HG02973 (cell line): Measurements from ENCODE around the gene CDYL.

Source experiments
- ATAC-seq: cut with Tn5 transposase; IDR thresholded peaks from one replicate; pipeline ENCODE4 v1.9.1; 2021; ENCODE audit warnings: moderate library complexity; ENCODE audit not compliant: unreplicated experiment

The CDYL gene

GRCh38 chr6:4774296-4774695 lies 1.9 kb upstream of the CDYL start:
- no peak for ATAC-seq

DNA sequence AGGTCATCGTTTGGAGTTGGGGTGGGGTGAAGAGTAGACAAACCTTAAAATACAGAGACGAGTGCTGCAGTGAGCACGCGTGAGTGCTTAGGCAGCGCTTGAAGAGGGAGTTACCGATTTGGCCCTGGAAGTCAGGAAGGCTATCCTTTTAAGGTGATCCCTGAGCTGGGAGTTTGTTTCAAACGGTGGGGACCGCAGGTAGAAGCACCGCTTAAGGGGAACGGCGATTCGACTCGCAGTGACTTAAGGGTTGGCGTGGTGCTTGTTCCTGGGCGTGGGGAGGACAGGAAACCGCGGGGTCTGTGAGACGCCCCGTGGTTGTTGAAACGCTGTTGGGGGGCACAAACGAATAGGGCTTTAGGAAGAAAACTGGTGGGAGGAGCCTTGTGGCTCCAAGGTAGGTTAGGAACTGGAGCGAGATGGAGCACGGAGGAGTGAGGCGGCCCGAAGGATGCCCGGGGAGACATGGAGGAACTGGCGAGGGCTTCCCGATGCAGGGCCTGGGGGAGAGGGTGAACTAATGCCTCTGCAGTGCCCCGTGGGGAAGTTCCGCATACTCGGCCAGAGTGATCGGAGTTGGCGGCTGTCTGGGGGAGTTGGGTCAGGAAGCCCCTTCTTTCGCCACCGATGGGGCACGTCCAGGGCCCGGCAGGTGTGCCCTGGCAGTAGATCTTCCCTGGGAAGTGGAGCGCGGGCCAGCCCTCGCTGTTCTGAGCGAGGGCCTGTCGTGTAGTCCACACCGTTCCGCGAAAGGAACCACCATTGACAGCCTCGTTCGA lies 1.3 kb upstream of the CDYL start:
- no peak for ATAC-seq

DNA sequence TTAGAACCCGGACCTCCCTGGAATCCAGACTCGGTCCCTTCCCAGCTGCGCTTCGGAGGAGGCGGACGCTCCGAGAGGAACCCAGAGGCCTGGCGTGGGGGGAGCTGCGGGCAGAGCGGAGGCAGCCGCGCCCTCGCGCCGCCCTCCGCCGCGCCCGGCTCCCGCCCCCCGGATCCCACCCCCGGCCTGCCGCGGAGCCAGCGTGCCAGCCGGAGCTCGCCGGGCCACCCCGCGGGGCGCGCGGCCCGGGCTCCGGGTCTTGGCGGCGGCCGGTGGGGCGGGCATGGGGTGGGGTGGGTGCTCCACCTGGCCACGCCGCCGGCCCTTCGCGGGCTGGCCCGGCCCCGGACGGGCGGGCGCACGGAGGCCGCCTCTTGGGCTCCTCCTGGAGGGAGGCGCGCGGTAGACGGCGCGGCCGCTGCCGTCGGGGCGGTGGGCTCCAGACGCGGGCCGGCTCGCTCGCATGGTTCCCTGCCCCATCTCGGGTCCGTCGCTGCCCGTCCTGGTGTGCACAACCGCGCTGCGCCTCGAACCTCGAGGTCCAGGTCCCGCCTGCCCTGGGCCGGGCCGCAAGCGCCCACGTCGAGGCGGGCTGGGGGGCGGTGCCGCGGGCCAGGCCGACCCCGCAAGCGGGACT lies 592 bp upstream of the CDYL start:
- ATAC-seq = peak; percentile 41

DNA sequence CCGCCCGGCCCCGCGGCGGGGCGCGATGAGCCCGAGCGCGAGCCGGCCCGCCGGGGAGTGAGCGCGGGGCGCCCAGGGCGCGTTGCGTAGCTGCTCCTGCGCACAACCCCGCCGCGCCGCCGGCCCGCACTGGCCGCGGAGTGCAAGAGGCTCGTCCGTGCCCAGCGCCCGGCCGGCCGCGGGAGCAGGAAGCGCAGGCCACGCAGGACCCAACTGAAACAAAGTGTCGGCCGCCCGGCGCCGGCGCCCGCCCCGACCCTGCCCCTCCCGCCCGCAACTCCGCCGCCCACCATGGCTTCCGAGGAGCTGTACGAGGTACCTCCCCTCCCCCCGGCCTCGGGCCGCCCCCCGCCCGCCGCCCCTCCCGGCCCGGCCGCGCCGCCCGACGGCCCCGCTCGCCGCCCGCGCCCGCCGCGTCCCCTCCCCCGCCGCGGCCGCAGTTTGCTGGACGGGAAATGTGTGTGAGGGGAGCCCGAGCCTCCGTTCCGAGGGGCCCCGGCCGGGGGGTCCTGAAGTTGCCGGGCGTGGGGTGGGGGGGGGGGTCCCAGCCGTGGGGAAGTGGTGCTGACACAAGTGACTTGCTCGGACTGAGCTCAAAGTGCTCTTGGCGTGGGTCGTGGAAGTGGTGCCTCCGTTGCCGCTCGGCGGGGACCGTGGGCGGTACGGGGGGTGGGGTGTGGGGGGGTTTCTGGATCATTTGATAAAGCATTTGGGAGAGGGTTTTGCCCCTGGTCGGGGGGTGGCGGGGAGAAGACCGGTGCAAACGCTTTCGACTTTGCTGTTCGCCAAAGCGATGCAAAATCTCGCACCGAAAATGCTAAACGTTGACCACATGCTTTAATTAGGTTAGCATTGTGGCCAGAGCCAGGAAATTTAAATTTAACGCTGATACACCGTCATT lies 539 bp downstream of the CDYL start:
- no peak for ATAC-seq

GRCh38 chr6:4777394-4777935 lies 1.3 kb downstream of the CDYL start:
- ATAC-seq = no peak

- no peak for ATAC-seq
These were observed 1.9 kb downstream of the CDYL start for GRCh38 chr6:4778086-4778485.

GRCh38 chr6:4780360-4780812 lies 4.2 kb downstream of the CDYL start:
- no peak for ATAC-seq

DNA sequence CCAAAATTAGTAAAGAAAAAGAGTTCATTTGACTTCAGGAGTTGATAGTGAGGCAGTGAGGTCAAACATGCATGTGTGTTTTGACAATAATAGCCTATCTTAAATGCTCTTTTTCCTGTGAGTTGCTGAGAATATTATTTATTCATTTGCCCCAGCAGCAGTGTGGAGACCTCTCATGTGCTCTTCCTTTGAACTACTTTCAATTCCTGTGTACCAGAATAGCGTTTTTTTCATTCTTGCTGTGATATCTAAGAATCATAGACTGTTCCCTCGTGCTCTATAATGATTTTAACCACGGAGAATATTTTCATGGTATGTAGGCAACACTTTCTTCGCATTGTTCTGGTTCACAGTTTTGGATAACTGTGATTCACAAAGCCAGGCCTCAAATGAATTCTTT lies 5.2 kb downstream of the CDYL start:
- ATAC-seq = no peak

- no peak for ATAC-seq
These were observed 5.9 kb downstream of the CDYL start for GRCh38 chr6:4781967-4782575.

DNA sequence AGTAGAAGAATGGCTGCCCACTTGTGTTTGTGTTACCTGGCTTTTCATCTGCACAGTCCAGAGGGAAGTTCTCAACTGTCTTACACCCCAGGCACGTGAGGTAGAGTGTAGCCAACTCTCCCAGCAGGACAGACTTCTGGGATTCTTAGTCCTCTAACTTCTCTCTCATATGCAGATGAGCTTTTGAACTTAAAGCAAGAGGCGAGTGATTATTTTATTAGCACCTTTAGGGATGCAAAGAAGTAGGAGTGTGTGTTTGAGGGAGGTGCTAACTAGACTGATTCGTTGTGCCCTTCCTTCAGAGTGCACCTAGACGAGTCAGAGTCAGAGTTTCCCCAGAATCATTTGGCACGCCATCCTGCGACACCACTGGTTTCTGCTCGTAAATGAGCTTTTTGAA lies 10.8 kb downstream of the CDYL start:
- ATAC-seq = no peak

- no peak for ATAC-seq
These were observed 12.3 kb downstream of the CDYL start for GRCh38 chr6:4788482-4788881.

DNA sequence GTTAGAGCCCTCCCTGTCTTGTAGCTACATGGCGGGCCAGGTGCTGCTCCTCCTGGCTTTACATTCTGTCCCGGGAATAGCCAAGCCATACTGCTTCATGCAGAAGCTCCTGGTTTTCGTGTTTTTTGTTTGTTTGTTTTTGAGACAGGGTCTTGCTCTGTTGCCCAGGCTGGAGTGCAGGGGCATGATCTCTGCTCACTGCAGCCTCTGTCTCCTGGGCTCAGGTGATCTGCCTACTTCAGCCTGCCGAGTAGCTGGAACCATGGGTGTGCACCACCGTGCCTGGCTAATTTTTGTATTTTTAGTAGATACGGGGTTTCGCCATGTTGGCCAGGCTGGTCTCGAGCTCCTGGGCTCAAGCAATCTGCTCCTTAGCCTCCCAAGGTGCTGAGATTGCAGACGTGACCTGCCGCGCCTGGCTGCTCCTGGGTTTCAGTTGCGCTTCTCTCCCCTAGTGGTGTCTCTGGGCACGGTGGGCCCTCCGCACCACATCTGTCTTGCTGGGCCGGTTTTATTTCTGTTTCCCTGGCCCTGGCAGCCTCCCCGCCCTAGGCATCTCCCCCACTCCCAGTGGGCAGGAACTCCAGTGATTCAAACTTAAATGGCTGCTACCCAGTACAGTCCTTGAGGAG lies 12.9 kb downstream of the CDYL start:
- ATAC-seq = peak; percentile 90

DNA sequence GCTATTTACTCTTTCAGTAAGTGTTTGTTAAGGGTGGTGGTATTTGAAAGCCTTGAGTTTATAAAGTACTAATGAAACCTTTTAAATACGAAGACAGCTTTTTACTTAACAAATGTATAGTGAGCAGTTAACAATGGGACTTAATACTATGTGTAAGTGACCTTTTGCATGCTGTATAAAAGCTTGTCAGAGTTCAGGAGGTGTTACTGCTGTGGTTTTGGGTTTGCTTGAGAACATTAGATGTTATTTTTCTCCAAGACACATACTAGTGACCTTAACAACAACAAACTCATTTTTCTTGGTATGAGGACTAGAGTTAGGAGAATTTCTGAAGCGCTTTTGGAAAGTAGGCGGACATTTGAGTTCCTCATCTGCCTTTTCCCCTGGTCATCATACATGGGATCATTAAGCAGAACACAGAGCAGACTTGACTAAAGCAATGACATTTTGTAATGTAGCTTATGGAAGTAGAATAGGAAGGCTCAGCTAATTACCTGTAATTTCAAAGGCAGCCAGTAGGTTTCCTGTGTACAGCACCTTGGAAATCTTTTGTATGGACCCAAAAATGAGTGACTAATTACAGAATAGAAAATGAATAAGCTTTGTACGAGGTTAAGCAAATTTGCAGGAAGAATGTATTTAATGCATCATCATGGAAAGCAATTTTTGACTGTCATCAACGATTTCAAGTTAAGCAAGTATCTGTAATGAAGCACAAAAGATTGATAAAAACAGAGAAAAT lies 14.1 kb downstream of the CDYL start:
- ATAC-seq = no peak

GRCh38 chr6:4794140-4794707 lies 18.0 kb downstream of the CDYL start:
- ATAC-seq = no peak

DNA sequence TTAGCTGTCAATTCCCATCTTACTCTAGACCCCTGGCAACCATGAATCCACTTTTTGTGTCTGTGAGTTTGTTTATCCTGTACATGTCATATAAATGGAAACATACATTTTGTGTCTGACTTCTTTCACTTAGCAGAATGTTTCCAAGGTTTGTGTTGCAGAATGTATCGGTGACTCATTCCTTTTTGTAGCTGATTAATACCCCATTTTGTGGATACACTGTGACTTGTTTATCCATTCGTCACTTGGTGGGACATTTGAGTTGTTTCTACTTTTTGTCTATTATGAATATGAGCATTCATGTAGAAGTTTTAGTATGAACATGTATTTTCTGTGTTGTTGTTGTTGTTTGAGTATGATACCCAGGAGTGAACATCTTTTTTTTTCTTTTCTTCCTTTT lies 21.4 kb downstream of the CDYL start:
- ATAC-seq = no peak

GRCh38 chr6:4799912-4800311 lies 23.7 kb downstream of the CDYL start:
- no peak for ATAC-seq

GRCh38 chr6:4800662-4801061 lies 24.5 kb downstream of the CDYL start:
- no peak for ATAC-seq

GRCh38 chr6:4801491-4802110 lies 25.4 kb downstream of the CDYL start:
- peak; percentile 52 for ATAC-seq
